H9 (cell line): Measurements from ENCODE around the gene CDSN. TPM values are rescaled to one million over a fixed set of nuclear protein-coding genes. Genes with fewer than 3 reads are reported as not detected.

Experiments
- DNase-seq: peaks from one replicate; pipeline ENCODE4 v3.0.0-alpha.2; 2017
- H2AFZ ChIP-seq: one replicate; pipeline ENCODE4 v1.6.1; 2013; ENCODE audit warnings: mild to moderate bottlenecking, low read length, control low read depth, moderate library complexity
- H2AK5ac ChIP-seq: 2 replicates; pipeline ENCODE4 v1.6.1; 2013; ENCODE audit warnings: low read length, control low read depth, mixed read lengths; ENCODE audit not compliant: insufficient read length
- H2BK120ac ChIP-seq: one replicate; pipeline ENCODE4 v1.6.1; 2013; ENCODE audit warnings: low read depth, mild to moderate bottlenecking, low read length, control low read depth, inconsistent platforms; ENCODE audit not compliant: poor library complexity, severe bottlenecking
- H2BK12ac ChIP-seq: 2 replicates; pipeline ENCODE4 v1.6.1; 2013; ENCODE audit warnings: low read length, control low read depth, mixed read lengths, low read depth; ENCODE audit not compliant: insufficient read length
- H2BK15ac ChIP-seq: 2 replicates; pipeline ENCODE4 v1.6.1; 2013; ENCODE audit warnings: low read depth, low read length, control low read depth
- H2BK20ac ChIP-seq: one replicate; pipeline ENCODE4 v1.6.1; 2013; ENCODE audit warnings: low read depth, mild to moderate bottlenecking, low read length, control low read depth, inconsistent platforms; ENCODE audit not compliant: poor library complexity, severe bottlenecking
- H2BK5ac ChIP-seq: 2 replicates; pipeline ENCODE4 v1.6.1; 2013; ENCODE audit warnings: low read length, control low read depth, mixed read lengths; ENCODE audit not compliant: insufficient read length
- H3K14ac ChIP-seq: 2 replicates; pipeline ENCODE4 v1.6.1; 2013; ENCODE audit warnings: low read length, control low read depth; ENCODE audit not compliant: insufficient read depth
- H3K18ac ChIP-seq: 2 replicates; pipeline ENCODE4 v1.6.1; 2013; ENCODE audit warnings: low read depth, mild to moderate bottlenecking, mixed read lengths, low read length, control low read depth; ENCODE audit not compliant: insufficient read length
- H3K23ac ChIP-seq: 2 replicates; pipeline ENCODE4 v1.6.1; 2013; ENCODE audit warnings: low read length, control low read depth, mixed read lengths, low read depth; ENCODE audit not compliant: insufficient read length
- H3K23me2 ChIP-seq: 2 replicates; pipeline ENCODE4 v1.6.1; 2013; ENCODE audit warnings: low read depth, mild to moderate bottlenecking, mixed read lengths, low read length, control low read depth; ENCODE audit not compliant: insufficient read length, poor library complexity, severe bottlenecking
- H3K27ac ChIP-seq: 2 replicates; pipeline ENCODE4 v1.5.1; 2013; ENCODE audit warnings: low read length, control low read depth, mixed read lengths, low read depth; ENCODE audit not compliant: insufficient read length
- H3K27me3 ChIP-seq: 2 replicates; pipeline ENCODE4 v1.6.1; 2013; ENCODE audit warnings: low read length, control low read depth, inconsistent platforms; ENCODE audit not compliant: insufficient read depth
- H3K4ac ChIP-seq: 2 replicates; pipeline ENCODE4 v1.6.1; 2013; ENCODE audit warnings: low read depth, mild to moderate bottlenecking, control low read depth, inconsistent platforms, low read length, moderate library complexity
- H3K4me1 ChIP-seq: 2 replicates; pipeline ENCODE4 v1.6.1; 2013; ENCODE audit warnings: low read length, control low read depth, inconsistent platforms; ENCODE audit not compliant: insufficient read depth
- H3K4me2 ChIP-seq: 2 replicates; pipeline ENCODE4 v1.6.1; 2013; ENCODE audit warnings: low read length, control low read depth, mixed read lengths; ENCODE audit not compliant: insufficient read length, insufficient read depth
- H3K56ac ChIP-seq: 2 replicates; pipeline ENCODE4 v1.6.1; 2013; ENCODE audit warnings: low read depth, mild to moderate bottlenecking, mixed read lengths, low read length, control low read depth; ENCODE audit not compliant: insufficient read length
- H3K79me1 ChIP-seq: 2 replicates; pipeline ENCODE4 v1.6.1; 2013; ENCODE audit warnings: low read depth, mild to moderate bottlenecking, moderate library complexity, low read length, control low read depth, inconsistent platforms; ENCODE audit not compliant: insufficient read depth, poor library complexity, severe bottlenecking
- H3K79me2 ChIP-seq: 2 replicates; pipeline ENCODE4 v1.6.1; 2013; ENCODE audit warnings: low read length, control low read depth, inconsistent platforms; ENCODE audit not compliant: insufficient read depth
- H3K9ac ChIP-seq: 2 replicates; pipeline ENCODE4 v1.6.1; 2013; ENCODE audit warnings: low read length, control low read depth, mixed read lengths; ENCODE audit not compliant: insufficient read length; ENCODE audit errors: extremely low read depth
- H3K9me3 ChIP-seq: one replicate; pipeline ENCODE4 v1.6.1; 2013; ENCODE audit warnings: low read depth, low read length, inconsistent platforms; ENCODE audit not compliant: control insufficient read depth
- H3T11ph ChIP-seq: one replicate; pipeline ENCODE4 v1.6.1; 2013; ENCODE audit warnings: mild to moderate bottlenecking, low read length, control low read depth, inconsistent platforms
- H4K20me1 ChIP-seq: one replicate; pipeline ENCODE4 v1.6.1; 2013; ENCODE audit not compliant: control insufficient read depth, insufficient read length, insufficient read depth
- H4K5ac ChIP-seq: 2 replicates; pipeline ENCODE4 v1.6.1; 2013; ENCODE audit warnings: low read depth, mild to moderate bottlenecking, mixed read lengths, low read length, control low read depth; ENCODE audit not compliant: insufficient read length
- H4K8ac ChIP-seq: replicated peaks from 2 replicates; pipeline ENCODE4 v1.6.1; 2013; ENCODE audit warnings: low read length, control low read depth, mixed read lengths, low read depth; ENCODE audit not compliant: insufficient read length
- H4K91ac ChIP-seq: 2 replicates; pipeline ENCODE4 v1.6.1; 2013; ENCODE audit warnings: low read depth, mild to moderate bottlenecking, moderate library complexity, mixed read lengths, low read length, control low read depth; ENCODE audit not compliant: insufficient read length
- H3K27ac Mint-ChIP-seq, 3 experiments: 2 replicates in 2 of 3; 3 replicates in 1 of 3; pipeline ENCODE4 v1.8.0; 2020 to 2021; ENCODE audit warnings: mixed read lengths in 3 of 3, mild to moderate bottlenecking in 1 of 3, moderate library complexity in 1 of 3
- H3K27me3 Mint-ChIP-seq: 2 replicates; pipeline ENCODE4 v1.8.0; 2021; ENCODE audit warnings: low read depth, mild to moderate bottlenecking, moderate library complexity, mixed read lengths
- H3K36me3 Mint-ChIP-seq, 3 experiments: 2 replicates in 2 of 3; 3 replicates in 1 of 3; pipeline ENCODE4 v1.8.0; 2020 to 2021; ENCODE audit warnings: low read depth in 3 of 3, mixed read lengths in 3 of 3; ENCODE audit not compliant: insufficient read depth in 1 of 3
- H3K4me1 Mint-ChIP-seq, 2 experiments: 2 replicates each; pipeline ENCODE4 v1.8.0; 2020; ENCODE audit warnings: mixed read lengths in 2 of 2
- H3K4me3 Mint-ChIP-seq, 2 experiments: 2 replicates in 1 of 2; 3 replicates in 1 of 2; pipeline ENCODE4 v1.8.0; 2020 to 2021; ENCODE audit warnings: mild to moderate bottlenecking in 2 of 2, mixed read lengths in 2 of 2, moderate library complexity in 1 of 2
- H3K9me3 Mint-ChIP-seq, 2 experiments: 2 replicates in 1 of 2; 3 replicates in 1 of 2; pipeline ENCODE4 v1.8.0; 2020; ENCODE audit warnings: mild to moderate bottlenecking in 2 of 2, mixed read lengths in 2 of 2, moderate library complexity in 1 of 2
- CTCF ChIP-seq: fragments of 200-600 bp; sonication (generic); conservative IDR thresholded peaks from 3 replicates; pipeline ENCODE4 v1.8.0; 2021; ENCODE audit warnings: antibody characterized with exemption, mild to moderate bottlenecking
- WGBS: extraction: QIAGEN DNeasy Blood & Tissue Kit; methylation state at CpG from one replicate; pipeline ENCODE4 v1.1.7; 2013; ENCODE audit warnings: missing lambda C conversion rate, low lambda C conversion rate, mixed read lengths; ENCODE audit not compliant: insufficient read length; ENCODE audit errors: extremely low coverage; 5-methylcytosine and 5-hydroxymethylcytosine counted together
- total RNA-seq: library from RNA; stranded (reverse); gene quantifications from 2 replicates; pipeline ENCODE4 v1.2.1, GENCODE V29; 2021

CDSN gene
- total RNA-seq, 1 experiment from 2014 or later: not detected

- H3K9ac ChIP-seq: no peak overlapping the region
- H3K36me3 Mint-ChIP-seq: no peaks in the 10 kb centered on the region
- no peaks in the 10 kb centered on the region for H3K23me2 ChIP-seq
- no peak overlapping the region for H3T11ph ChIP-seq
- H3K9me3 ChIP-seq: no peaks in the 10 kb centered on the region
- H4K8ac ChIP-seq: no peak overlapping the region
- no peak overlapping the region for H4K91ac ChIP-seq
- no peaks in the 10 kb centered on the region for H3K79me2 ChIP-seq
- no peaks in the 10 kb centered on the region for H3K27me3 Mint-ChIP-seq
- H3K4me2 ChIP-seq: no peak overlapping the region
- H2BK120ac ChIP-seq: no peak overlapping the region
- H3K4me1 Mint-ChIP-seq: peaks cover 24% of the 10 kb centered on the region in 2 experiments
- DNase-seq: peak; percentile 86
- H3K79me1 ChIP-seq: no peaks in the 10 kb centered on the region
- no peaks in the 10 kb centered on the region for H4K20me1 ChIP-seq
- no peak overlapping the region for H3K23ac ChIP-seq
- H2AK5ac ChIP-seq: no peak overlapping the region
- no peak overlapping the region for H2BK20ac ChIP-seq
- peak; percentile 84 for TF ChIP-seq CTCF
- no peak overlapping the region for H3K4ac ChIP-seq
- no peak overlapping the region for H2BK15ac ChIP-seq
- H4K5ac ChIP-seq: no peak overlapping the region
- H2BK5ac ChIP-seq: no peak overlapping the region
- no peak overlapping the region for H3K18ac ChIP-seq
- no peak overlapping the region for H3K4me3 Mint-ChIP-seq
- no peaks in the 10 kb centered on the region for H3K9me3 Mint-ChIP-seq
- no peaks in the 10 kb centered on the region for H3K27me3 ChIP-seq
- no peak overlapping the region for H2AFZ ChIP-seq
- no peak overlapping the region for H3K27ac ChIP-seq
- no CpG with 5 or more reads among the region's 8 CpGs for WGBS
- peaks cover 4% of the 10 kb centered on the region; the same call in 1 of the 2 replicates for H3K4me1 ChIP-seq
- no peak overlapping the region for H2BK12ac ChIP-seq
- no peak overlapping the region for H3K14ac ChIP-seq
- no peak overlapping the region for H3K56ac ChIP-seq
- peak overlapping the region; percentile 31 to 89 (median 72); a peak in 5 of 7 replicates for H3K27ac Mint-ChIP-seq
These were observed 36.4 kb downstream of the CDSN start for GRCh38 chr6:31083742-31084354.
